Stimulated activated CD4-positive, alpha-beta T cell treated with anti-CD3 and anti-CD28 coated beads, Interleukin-1b, Interleukin-23, amount 100 ng/mL, for 24 hours (primary cell): ENCODE measurements around the gene KLC4.

Experiments
- DNase-seq, 4 experiments: peaks; one replicate each; pipeline ENCODE4 v3.0.0-alpha.2; 2020; ENCODE audit warnings: low read depth in 4 of 4, low spot score in 1 of 4

KLC4 gene

GRCh38 chr6:43120944-43121913 is 61.8 kb downstream of the KLC4 start:
- DNase-seq: no peak

GRCh38 chr6:43122146-43122545 is 62.7 kb downstream of the KLC4 start:
- DNase-seq: no peak

DNA sequence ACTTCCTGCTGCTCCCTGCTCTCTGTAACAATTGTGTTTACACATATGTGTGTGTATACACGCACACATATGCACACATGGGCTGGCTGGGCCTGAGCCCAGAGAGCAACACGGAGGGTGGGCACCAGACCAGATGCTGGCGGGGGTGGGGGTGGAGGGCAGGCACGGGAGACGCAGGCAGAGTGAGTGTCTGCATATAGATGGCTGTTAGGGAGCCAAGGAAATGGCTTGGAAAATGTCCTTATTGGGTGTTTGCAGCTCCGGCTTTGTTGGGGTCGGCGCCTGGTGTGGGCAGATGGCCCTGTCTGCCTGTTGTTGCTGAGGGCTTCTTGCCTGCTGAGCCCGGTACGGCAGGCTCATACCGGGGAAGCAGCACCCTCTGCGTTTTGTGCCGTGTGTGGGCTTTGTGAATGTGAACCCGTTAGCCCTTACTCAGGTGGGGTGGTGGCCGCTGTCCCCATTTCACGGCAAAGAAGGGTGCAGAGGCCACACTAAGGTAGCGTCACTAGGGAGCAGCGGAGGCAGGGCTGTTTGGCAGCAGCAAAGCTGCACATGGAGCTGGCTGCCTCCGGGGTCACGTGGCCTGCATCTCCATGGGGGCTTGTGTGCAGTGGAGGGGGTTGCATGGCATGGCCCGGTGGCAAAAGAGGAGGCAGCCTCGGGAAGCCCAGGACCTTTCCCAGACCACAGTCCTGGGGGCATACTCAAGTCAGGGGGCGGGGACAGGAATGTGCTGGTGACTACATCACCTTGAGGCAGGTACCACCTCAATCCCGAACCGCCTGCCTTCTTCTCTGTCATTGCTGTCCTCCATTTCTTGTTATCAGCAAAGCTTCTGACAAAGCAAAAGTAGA is 64.3 kb downstream of the KLC4 start:
- no peak for DNase-seq

DNA sequence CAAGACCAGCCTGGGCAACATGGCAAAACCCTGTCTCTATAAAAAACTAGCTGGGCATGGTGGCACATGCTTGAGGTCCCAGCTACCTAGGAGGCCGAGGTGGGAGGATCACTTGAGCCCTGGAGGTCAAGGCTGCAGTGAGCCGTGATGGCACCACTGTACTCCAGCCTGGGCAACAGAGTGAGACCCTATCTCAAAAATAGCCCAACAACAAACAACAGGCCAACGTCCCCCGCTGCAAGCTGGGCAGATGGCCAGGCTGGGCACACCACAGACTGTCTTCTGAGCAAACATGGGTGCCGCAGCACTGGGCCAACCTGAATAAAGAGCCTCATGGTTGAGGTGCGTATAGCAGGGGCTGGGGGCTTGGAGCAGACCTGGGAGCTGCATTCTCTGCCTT is 65.0 kb downstream of the KLC4 start:
- no peak for DNase-seq
